GM21825 (cell line): ENCODE results near the gene WAS.

Source experiments
- ATAC-seq: cut with Tn5 transposase; IDR thresholded peaks from one replicate; pipeline ENCODE4 v1.9.1; 2021; ENCODE audit warnings: mild to moderate bottlenecking, moderate library complexity; ENCODE audit not compliant: unreplicated experiment

Gene WAS

GRCh38 chrX:48711162-48711928, 27.7 kb downstream of the WAS start:
- ATAC-seq, result no peak

GRCh38 chrX:48711929-48712505, 28.4 kb downstream of the WAS start:
- ATAC-seq, result no peak

DNA sequence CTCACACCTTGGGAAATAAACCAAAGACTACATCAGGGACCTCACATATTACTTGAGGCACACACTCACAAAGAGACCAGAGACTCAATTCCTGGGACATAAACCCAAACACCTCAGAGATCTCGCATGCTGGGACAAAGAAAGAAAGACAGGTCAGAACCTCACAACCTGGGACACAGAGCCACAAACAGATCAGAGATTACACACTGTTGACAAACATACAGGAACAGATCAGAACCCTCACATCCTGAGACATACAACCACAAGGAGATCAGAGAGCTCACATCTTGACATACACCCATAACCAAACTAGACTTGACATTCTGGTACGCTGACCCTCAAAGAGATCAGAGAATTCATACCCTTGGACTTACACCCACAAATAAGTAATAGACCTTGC, 30.2 kb downstream of the WAS start:
- ATAC-seq, result no peak

DNA sequence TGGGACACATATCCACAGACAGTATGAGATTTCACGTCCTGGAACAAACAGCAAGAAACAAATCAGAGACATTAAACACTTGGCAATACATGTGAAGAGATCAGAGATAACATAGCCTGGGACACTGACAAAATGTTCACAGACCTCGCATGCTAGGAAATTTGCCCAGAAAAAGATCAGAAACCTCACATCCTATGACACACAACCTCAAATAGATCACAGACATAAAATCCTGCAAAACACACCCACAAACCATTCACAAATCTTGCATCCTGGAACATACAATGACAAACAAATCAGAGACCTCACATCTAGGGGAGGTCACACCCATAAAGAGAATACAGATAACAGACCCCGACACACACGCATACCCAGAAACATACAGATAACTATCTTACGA, 31.0 kb downstream of the WAS start:
- ATAC-seq, result no peak

GRCh38 chrX:48715072-48715471, 31.5 kb downstream of the WAS start:
- ATAC-seq, result no peak

DNA sequence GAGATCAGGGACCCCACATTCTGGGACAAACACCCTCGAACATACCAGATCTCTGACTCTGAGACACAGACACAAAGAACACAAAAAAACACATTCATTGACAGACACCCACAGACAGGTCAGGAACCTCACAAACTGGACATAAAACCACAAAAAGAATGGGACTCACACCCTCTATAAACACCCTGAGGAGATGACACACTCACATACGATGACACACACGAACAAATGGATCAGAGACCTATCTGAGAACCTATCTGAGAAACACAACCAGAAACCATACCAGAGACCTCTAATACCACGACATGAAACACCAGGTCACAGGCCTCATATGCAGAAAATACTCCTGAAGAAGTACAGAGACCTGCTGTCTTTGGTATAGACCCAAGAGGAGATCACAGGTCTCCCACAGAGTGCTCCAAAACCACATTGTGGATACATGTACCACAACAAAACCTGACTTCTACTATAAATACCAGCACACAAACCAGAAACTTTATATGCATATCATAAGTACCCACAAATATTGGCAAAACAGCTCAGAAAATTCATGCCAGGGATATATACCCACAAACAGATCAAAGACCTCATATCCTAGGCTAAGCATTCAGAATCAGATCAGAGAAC, 32.4 kb downstream of the WAS start:
- no peak for ATAC-seq

DNA sequence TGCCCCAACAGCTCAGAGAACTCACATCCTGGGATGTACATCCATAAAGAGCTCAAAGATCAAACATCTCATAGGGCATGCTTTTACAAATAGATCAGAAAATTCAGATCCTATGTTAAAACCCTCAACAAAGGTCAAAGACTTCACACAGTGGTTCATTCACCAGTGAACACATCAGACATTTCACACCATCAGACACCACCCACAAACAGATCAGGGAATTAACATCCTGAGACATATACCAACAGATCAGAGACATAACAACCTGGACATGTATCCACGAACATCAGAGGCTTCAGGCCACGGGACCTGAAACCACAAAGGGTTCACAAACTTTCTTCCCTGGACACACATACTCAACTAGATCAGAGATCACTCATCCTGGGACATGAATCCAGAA, 36.4 kb downstream of the WAS start:
- ATAC-seq, result no peak

- no peak for ATAC-seq
Observed at GRCh38 chrX:48720577-48721250, 37.1 kb downstream of the WAS start.

- no peak for ATAC-seq
Observed at GRCh38 chrX:48721916-48722315, 38.3 kb downstream of the WAS start.

DNA sequence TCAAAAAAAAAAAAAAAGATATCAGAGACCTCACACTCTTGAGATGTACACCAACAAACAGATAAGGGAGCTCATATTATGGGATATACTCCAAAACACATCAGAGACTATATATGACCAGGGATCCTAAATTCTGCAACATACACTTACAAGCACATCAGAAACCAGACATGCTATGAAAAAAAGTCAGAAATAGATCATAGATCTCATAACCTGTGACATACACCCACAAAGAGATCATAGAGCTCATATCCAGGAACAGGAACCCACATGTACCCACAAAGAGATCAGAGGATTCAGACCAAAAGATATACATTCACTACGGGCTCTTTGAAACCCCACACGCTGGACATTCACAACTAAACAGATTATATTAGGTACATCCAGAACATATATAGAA, 43.0 kb downstream of the WAS start:
- no peak for ATAC-seq

- no peak for ATAC-seq
Observed at GRCh38 chrX:48728653-48729052, 45.1 kb downstream of the WAS start.

DNA sequence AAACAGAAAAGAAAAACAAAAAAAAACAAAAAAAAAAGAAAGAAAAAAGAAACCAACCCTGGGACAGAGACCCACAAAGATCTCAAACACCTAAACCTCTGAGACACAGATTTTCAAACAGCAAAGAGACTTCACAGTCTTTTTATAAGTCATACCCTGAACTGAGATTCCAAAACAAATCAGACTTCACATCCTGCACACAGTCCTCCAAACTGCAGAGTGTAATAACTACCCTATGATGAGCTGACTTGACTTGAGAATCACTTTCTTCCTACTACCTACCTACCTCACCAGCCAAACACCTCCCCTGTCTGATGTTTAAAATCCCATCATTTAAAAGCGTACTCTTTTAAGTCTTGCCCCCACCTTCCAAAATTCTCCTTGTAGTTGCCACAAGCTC, 52.7 kb downstream of the WAS start:
- ATAC-seq, result no peak

DNA sequence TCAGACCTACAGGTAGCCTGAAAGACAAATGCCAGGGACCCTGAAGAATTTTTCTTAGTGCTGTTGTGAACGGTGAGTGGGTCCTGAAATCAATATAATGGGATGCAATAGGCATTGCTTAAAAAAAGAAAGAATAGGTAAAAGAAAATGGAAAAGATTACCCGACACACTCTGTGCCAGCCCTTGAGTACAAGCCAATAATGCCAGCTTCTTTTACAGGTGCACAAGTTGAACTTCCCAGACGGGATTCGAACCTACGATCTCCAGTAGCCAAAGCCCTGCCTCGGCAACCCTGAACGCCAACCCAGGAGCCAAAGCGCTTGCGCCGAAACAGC, 53.2 kb downstream of the WAS start:
- no peak for ATAC-seq

- peak; percentile 96 for ATAC-seq
Observed at GRCh38 chrX:48737213-48737938, 53.8 kb downstream of the WAS start.

GRCh38 chrX:48737940-48738339, 54.3 kb downstream of the WAS start:
- ATAC-seq, result no peak
